ENCODE data around the gene RBBP5. TPM values are rescaled to one million over a fixed set of nuclear protein-coding genes. Genes with fewer than 3 reads are reported as not detected.
"Not testable (repeated sequence)": the region's sequence is repeated elsewhere in the genome, so short reads cannot be mapped to it uniquely, and the experiment has no call there.

The RBBP5 gene, protein sequence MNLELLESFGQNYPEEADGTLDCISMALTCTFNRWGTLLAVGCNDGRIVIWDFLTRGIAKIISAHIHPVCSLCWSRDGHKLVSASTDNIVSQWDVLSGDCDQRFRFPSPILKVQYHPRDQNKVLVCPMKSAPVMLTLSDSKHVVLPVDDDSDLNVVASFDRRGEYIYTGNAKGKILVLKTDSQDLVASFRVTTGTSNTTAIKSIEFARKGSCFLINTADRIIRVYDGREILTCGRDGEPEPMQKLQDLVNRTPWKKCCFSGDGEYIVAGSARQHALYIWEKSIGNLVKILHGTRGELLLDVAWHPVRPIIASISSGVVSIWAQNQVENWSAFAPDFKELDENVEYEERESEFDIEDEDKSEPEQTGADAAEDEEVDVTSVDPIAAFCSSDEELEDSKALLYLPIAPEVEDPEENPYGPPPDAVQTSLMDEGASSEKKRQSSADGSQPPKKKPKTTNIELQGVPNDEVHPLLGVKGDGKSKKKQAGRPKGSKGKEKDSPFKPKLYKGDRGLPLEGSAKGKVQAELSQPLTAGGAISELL
- 19.0 TPM for polyA plus RNA-seq

DNA sequence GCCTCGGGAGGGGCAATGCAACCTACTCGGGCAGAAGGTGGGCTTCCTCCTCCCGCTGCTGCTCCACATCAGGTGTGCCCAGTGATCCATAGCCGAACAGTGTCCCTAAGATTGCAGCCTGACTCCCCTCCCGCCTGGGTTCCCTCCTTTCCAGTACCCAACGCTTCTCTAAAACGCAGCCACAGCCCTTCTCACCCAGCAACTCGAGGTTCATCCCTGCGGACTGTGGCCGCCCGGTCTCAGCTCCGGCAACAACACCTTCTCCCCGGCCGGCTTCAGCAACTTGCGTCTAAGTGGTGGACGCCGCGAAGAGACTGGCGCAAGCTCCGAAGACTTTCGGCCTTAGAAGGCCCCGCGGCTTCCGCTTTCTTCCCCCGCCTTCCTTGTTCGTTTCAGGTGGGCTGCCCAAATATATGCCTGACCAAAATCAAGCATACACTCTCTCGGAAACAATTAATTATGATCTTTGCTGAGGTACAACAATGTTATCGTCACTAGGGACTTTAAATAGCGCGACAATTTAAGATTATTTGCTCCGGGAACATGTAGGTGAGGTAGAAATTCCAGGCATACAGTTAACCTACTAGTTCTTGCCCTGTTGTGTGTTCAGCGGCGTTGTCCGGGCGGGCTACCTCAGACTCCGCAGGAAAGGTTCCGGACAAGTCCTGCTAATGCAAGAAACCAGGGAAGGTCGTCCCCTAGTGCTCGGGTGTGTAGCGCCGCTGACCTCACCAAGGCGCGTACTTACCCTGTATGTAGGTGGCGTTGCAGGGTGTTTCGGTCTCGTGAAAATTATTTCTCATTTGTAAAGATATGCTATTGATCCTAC lies at the start of gene RBBP5:
Gene RBBP5 (minus strand): TSS at position 319 of the 829 bp plus-strand sequence. CDS start 105 bp downstream, at position 214.
- H3K4me1 Mint-ChIP-seq: peaks cover 35 to 46% (median 39%) of the 10 kb centered on the region in 3 donors
- H3K36me3 Mint-ChIP-seq: no peaks in the 10 kb centered on the region
- H3K4me3 Mint-ChIP-seq: peak within 1 kb of the TSS; percentile 94 to 100 (median 98)
- H3K27me3 Mint-ChIP-seq: no peaks in the 10 kb centered on the region
- no peaks in the 10 kb centered on the region for H3K9me3 Mint-ChIP-seq
- peak within 1 kb of the TSS; percentile 97 to 100 (median 100) for H3K27ac Mint-ChIP-seq

DNA sequence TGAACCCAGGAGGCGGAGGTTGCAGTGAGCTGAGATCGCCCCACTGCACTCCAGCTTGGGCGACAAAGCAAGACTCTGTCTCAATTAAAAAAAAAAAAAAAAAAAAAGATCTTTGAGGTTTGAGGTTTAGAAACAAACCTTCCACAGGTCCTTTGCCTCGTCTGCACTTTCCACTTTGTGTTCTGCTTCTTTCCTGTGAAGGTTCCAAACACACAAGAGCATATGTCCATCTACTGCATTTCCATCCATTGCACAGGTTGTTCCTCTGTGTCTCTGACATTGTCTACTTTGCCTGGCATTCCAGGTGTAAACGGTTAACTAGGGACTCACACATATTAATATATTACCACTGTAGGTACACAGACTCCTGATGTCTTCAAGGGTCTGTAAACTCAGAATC lies 49.6 kb upstream of the RBBP5 start:
- no peaks in the 10 kb centered on the region for H3K27me3 Mint-ChIP-seq
- peaks cover 2% of the 10 kb centered on the region for H3K36me3 Mint-ChIP-seq
- peaks cover 3 to 8% (median 4%) of the 10 kb centered on the region in 3 donors for H3K4me1 Mint-ChIP-seq
- H3K4me3 Mint-ChIP-seq: no peak overlapping the region
- H3K9me3 Mint-ChIP-seq: no peaks in the 10 kb centered on the region
- H3K27ac Mint-ChIP-seq: peak overlapping the region in 1 of 3 donors; percentile 59

DNA sequence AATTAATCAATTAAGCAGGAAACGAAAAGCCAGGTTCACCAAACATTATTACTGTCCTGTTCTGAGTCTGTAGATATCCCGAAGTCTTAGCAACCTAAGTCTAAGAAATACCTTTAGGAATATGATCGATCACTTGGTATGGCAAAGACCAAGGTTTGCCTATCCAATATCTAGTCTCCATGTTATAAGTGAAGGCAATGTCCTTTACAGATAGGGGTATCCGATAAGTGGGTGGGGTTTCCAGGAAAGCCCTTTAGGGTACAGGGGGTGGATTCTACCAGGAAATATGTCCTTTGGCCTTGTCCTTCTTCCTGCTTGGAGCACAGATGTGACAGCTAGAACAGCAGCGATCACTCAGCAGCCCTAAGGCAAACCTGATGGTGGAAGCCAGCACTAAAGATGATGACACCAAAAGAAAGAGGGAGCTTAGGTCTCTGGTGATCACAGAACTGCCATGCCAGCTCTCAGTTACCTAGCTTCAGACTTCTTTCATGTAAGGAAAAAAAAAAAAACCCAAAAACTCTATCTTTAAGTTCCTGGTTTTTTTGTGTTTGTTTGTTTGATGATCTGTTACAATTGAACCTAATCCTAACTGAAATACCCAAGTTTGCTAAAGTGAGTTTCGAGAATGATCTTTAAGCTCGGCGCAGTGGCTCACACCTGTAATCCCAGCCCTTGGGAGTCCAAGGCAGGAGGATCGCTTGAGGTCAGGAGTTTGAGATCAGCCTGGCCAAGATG lies 48.9 kb upstream of the RBBP5 start:
- Mint-ChIP-seq H3K4me1 (peaks cover 4 to 8% (median 4%) of the 10 kb centered on the region in 3 donors), H3K4me3 (no peak overlapping the region), H3K36me3 (peaks cover 2% of the 10 kb centered on the region), H3K27me3 (no peaks in the 10 kb centered on the region), H3K9me3 (no peaks in the 10 kb centered on the region), H3K27ac (no peak overlapping the region)

DNA sequence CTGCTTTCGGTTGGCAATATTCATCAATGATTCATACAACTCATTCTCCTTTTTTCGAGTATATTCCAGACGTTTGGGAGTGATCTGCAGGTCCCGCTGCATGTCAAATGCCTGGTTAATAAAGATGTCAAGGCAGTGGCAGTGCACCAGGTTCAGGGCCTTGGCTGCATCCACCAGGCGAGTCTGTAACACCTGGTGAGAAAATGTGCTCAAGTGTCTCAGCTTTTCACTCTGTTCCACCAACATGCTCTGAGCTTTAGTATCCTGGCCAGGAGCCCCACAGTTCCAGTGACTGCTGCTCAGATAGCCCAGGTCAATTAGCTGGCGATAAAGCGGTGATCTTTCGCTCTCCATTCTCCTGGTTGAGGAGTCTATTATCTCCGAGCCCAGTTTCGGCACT lies 47.5 kb upstream of the RBBP5 start:
- H3K27ac Mint-ChIP-seq: no peak overlapping the region
- no peaks in the 10 kb centered on the region for H3K9me3 Mint-ChIP-seq
- peaks cover 8% of the 10 kb centered on the region for H3K36me3 Mint-ChIP-seq
- H3K4me1 Mint-ChIP-seq: peaks cover 4 to 8% (median 4%) of the 10 kb centered on the region in 3 donors
- no peak overlapping the region for H3K4me3 Mint-ChIP-seq
- no peaks in the 10 kb centered on the region for H3K27me3 Mint-ChIP-seq

DNA sequence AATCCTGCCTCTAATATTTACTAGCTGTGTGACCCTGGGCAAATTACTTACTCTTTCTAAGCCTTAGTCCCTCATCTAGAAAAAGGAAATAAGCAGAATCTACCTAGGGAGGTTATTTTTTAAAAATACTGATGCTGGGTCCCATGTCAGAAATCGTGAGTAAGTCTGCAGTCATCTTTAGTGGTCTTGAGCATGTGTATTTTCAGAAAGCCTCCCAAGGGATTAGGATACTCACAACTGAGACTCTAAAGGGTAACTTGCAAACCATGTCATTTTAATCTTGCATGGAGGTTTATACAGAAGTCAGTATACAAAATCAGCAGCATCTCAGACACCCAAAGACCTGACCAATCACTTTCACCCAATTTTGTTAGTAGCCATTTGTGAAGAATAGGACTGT lies 46.5 kb upstream of the RBBP5 start:
- Mint-ChIP-seq H3K27ac (no peak overlapping the region), H3K4me3 (no peak overlapping the region), H3K27me3 (no peaks in the 10 kb centered on the region), H3K4me1 (peaks cover 4 to 8% (median 4%) of the 10 kb centered on the region in 3 donors), H3K9me3 (no peaks in the 10 kb centered on the region), H3K36me3 (peaks cover 11% of the 10 kb centered on the region)

DNA sequence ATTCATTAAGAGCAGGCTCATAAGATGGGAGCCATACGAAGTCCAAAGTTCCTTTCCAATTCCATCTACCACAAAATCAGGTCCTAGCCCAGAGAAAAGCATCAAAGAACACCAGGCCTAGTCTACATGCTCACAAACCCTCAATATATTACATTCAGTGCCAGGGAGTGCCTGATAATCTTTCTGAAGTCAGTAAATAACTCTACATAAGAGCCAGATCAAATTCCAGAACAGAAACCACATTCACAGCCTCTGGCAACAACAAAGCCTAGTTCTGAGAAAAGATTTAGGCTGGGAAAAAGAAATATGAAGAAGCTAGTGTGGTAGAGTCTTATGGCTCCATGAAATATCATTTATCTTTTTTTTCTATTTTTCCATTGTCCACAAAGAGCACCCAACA lies 40.5 kb upstream of the RBBP5 start:
- Mint-ChIP-seq H3K27me3 (no peaks in the 10 kb centered on the region), H3K4me1 (peaks cover 0 to 4% (median 0%) of the 10 kb centered on the region in 3 donors), H3K4me3 (no peak overlapping the region), H3K36me3 (peaks cover 26% of the 10 kb centered on the region), H3K9me3 (peaks cover 0 to 4% (median 2%) of the 10 kb centered on the region in 3 donors), H3K27ac (no peak overlapping the region)

DNA sequence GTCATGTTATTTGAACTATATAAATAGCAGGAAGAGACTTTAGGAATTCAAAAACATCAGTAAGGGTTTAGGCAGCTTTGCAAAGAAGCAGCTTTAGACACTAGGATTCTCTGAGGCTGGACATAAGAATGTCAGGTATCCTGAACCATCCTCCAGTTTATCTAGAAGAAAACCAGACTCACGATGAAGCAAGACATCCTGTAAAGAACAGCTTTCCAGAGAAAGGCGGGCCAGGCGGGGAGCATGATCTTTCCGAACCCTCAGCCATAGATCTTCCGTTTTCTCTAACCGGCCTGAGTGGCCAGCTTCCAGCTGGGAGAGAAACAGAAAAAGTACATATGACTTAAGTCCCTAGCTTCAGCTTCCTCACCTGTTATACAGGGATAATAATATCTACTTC lies 39.3 kb upstream of the RBBP5 start:
- no peaks in the 10 kb centered on the region for H3K27me3 Mint-ChIP-seq
- H3K36me3 Mint-ChIP-seq: peaks cover 35% of the 10 kb centered on the region
- H3K4me1 Mint-ChIP-seq: no peaks in the 10 kb centered on the region

DNA sequence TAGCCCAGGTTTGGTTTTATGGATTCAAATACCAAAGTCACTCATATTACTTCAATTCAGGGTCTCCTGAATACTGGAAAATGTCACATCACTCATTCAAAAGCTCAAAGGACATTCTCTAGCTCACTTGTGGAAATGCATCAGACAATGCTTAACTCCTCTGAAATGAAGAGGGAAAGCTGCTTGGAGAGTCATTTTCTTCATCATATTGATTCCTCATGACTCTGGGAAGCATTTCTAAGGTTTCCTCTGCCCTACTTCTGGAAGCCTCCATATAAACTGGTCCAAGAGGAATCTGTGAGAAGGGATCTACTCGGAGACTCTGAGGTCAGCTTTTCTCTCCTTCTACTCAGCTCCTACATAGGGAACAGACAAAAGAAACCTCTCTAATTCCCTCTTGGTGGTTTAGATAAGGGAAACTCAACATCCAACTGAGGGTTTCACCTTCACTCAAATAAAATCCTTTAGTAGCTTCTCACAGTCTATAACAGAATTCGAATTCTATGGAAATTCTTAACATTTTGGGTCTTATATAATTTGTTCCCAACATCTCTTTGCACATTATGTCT lies 36.4 kb upstream of the RBBP5 start:
- peaks cover 3 to 17% (median 9%) of the 10 kb centered on the region in 3 donors for H3K9me3 Mint-ChIP-seq
- H3K4me1 Mint-ChIP-seq: no peaks in the 10 kb centered on the region
- no peaks in the 10 kb centered on the region for H3K27me3 Mint-ChIP-seq
- no peak overlapping the region for H3K4me3 Mint-ChIP-seq
- peaks cover 32% of the 10 kb centered on the region for H3K36me3 Mint-ChIP-seq
- no peak overlapping the region for H3K27ac Mint-ChIP-seq

More for the DNA sequence above, 39.3 kb upstream of the RBBP5 start:
- H3K4me3 Mint-ChIP-seq: no peak overlapping the region
- H3K9me3 Mint-ChIP-seq: peaks cover 3 to 16% (median 9%) of the 10 kb centered on the region in 3 donors
- no peak overlapping the region for H3K27ac Mint-ChIP-seq

DNA sequence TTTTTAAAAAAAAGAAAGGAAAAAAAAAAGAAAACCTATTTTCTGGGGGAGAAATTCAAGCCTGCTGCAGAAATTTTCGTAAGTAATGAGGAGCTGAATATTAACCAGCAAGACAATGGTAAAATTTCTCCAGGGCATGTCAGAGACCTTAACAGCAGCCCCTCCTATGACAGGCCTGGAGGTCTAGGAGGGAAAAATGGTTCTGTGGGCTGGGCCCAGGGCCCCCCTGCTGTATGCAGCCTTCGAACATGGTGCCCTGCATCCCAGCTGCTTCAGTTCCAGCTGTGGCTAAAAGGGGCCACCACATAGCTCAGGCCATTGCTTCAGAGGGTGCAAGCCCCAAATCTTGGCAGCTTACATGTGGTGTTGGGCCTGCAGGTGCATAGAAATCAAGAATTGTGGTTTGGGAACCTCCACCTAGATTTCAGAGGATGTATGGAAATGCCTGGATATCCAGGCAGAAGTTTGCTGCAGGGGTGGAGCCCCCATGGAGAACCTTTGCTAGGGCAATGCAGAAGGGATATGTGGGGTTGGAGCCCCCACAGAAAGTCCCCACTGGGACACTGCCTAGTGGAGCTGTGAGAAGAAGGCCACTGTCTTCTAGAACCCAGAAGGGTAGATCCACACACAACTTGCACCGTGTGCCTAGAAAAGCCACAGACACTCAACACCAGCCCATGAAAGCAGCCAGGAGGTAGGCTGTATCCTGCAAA lies 34.0 kb upstream of the RBBP5 start:
- not testable (repeated sequence) for H3K27me3 Mint-ChIP-seq, H3K4me1 Mint-ChIP-seq
- Mint-ChIP-seq H3K4me3 (peak overlapping the region in 1 of 4 donors; percentile 17), H3K36me3 (peaks cover 34% of the 10 kb centered on the region), H3K27ac (peak overlapping the region in 1 of 3 donors; percentile 82), H3K9me3 (peaks cover 3 to 17% (median 9%) of the 10 kb centered on the region in 3 donors)

DNA sequence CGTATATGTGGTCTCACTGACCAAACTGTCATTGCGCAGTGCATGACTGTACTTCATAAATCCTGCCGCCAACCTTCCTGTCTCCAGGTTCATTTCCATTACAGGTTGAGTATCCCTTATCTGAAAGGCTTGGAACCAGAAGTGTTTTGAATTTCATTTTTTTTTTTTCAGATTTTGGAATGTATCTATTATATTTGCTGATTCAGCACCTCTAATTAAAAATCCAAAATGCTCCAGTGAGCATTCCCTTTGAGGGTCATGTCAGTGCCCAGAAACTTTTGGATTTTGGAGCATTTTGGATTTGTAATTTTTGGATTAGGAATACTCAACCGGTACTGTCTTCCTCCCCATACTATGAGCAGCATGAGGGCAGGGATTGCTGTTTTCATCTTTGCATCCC lies 30.7 kb upstream of the RBBP5 start:
- H3K4me3 Mint-ChIP-seq: no peak overlapping the region
- H3K4me1 Mint-ChIP-seq: no peaks in the 10 kb centered on the region
- no peak overlapping the region for H3K27ac Mint-ChIP-seq
- H3K27me3 Mint-ChIP-seq: no peaks in the 10 kb centered on the region
- peaks cover 3 to 13% (median 7%) of the 10 kb centered on the region in 3 donors for H3K9me3 Mint-ChIP-seq
- peaks cover 19% of the 10 kb centered on the region for H3K36me3 Mint-ChIP-seq

DNA sequence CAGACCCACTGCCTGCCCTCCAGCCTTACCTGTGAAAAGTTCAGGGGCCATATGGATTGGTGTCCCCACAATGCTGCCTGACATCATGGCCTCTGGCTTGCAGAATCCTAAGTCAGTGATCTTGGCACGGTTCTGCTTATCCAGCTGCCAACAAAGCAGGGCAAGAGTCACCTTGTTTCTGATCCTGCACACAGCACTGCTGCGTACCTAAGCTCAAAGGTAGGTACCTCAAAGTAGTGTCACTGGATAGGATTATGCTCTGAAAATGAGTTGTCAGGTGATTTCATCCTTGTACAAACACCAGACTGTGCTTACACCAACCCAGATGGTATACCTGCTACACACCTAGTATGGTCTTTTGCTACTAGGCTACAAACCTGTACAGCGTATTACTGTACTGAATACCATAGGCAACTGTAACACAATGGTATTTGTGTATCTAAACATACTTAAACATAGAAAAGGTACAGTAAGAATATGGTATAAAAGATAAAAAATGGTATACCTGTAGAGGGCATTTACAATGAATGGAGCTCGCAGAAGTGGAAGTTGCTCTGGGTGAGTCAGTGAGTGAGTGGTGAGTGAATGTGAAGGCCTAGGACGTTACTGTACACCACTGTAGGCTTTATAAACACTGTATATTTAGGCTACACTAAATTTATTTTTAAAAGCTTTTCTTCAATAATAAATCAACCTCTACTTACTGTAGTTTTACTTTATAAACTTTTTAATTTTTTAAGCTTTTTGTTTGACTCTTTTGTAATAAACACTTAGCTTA lies 29.1 kb upstream of the RBBP5 start:
- Mint-ChIP-seq H3K27me3 (no peaks in the 10 kb centered on the region), H3K4me3 (no peak overlapping the region), H3K9me3 (no peaks in the 10 kb centered on the region), H3K27ac (no peak overlapping the region), H3K4me1 (no peaks in the 10 kb centered on the region), H3K36me3 (peaks cover 7% of the 10 kb centered on the region)

DNA sequence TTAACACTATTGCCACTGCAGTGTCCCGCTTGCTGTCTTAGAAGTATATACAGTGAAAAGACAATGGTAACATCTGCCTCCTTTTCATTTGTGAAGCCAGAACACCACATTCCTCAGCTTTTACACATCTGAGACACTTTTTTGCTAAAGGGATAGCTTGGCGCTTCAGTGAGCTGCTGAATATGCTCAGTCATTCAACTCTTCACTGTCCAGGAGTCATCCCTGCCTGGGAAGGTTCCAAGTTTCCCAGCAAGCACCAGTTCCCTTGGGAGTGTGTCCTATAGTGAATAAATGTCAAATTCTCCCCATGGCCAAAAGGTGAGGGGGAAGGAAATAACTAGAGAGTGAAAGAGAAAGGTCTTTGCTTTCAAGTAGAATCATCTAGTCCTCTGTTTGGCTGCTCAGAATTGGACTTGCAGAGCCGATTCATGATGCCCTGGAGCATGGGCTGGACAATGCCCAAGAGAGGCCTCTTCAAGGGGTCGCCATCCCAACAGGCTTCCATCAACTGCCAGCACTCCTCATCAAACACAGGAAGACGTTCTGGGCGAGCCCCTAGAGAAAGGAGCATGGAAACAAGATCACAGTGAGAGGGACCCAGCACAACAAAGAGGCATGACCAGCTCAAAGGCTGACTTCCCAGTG lies 25.5 kb upstream of the RBBP5 start:
- H3K36me3 Mint-ChIP-seq: peaks cover 3% of the 10 kb centered on the region
- H3K4me1 Mint-ChIP-seq: no peaks in the 10 kb centered on the region
- no peak overlapping the region for H3K27ac Mint-ChIP-seq
- no peaks in the 10 kb centered on the region for H3K27me3 Mint-ChIP-seq
- H3K9me3 Mint-ChIP-seq: no peaks in the 10 kb centered on the region
- H3K4me3 Mint-ChIP-seq: no peak overlapping the region

DNA sequence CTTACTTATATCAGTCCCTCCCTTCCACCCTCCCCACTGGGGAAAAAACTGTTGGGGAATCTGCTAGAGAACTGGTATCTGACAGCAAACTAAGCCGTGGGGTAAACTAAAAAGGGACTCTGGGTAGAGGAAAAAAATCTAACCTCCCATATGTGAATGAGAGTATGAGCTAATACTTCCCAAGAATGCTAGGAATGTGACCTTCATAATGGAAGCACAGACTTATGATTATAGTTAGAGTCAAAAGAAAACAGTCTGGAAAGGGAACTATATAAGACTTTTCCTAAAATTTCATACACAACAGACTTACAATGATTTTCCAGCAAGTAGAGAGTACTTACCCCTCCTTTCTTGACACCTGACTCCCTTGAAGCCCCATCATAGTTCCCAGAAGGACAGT lies 23.0 kb upstream of the RBBP5 start:
- no peaks in the 10 kb centered on the region for H3K36me3 Mint-ChIP-seq
- no peaks in the 10 kb centered on the region for H3K27me3 Mint-ChIP-seq
- no peak overlapping the region for H3K27ac Mint-ChIP-seq

More for the DNA sequence above, 23.0 kb upstream of the RBBP5 start:
- no peaks in the 10 kb centered on the region for H3K9me3 Mint-ChIP-seq
- no peak overlapping the region for H3K4me3 Mint-ChIP-seq
- peaks cover 3 to 6% (median 3%) of the 10 kb centered on the region in 3 donors for H3K4me1 Mint-ChIP-seq

Measured in IgD-negative memory B cell (primary cell).